SU-DHL-6 (cell line): ENCODE results near the gene ULK3.

Experiments
- EZH2phosphoT487 ChIP-seq: fragments of 200-600 bp; sonication (generic), shearing (Covaris generic); conservative IDR thresholded peaks from 2 replicates; pipeline ENCODE4 v1.6.1; 2018; ENCODE audit warnings: mild to moderate bottlenecking, antibody characterized with exemption, low read length, moderate library complexity, mixed read lengths
- TF ChIP-seq, protein P1 (sequence below): fragments of 200-600 bp; sonication (generic); IDR thresholded peaks from one replicate; pipeline ENCODE4 v1.5.1; 2017; ENCODE audit warnings: antibody characterized with exemption, mild to moderate bottlenecking, low read length, moderate library complexity; ENCODE audit not compliant: insufficient read depth, poor library complexity, severe bottlenecking

DNA sequence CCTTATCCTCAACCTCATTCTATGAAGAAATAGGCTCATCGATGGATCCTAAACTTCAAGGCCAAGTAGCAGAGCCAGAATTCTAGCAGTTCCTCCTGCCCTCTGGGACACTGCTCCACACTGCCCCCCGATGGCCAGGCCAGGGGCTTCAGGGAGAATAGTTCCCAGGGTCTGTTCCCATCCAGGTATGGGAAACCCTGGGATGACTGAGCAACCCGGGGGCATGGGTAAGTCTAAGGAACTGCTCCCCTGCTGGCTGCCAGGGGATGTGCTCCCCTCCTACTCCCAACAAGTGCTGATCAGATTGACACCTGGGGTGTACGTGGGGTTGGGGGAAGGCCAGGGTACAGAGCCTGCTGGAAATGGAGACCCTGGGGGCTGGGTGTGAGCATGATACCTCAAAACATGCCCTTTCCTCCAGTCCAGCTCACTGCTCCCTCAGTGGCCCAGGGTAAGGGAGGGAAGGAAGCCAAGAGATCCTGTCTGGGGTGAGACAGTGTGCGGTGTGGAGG is 7.6 kb downstream of the ULK3 start:
- TF ChIP-seq, protein P1, sequence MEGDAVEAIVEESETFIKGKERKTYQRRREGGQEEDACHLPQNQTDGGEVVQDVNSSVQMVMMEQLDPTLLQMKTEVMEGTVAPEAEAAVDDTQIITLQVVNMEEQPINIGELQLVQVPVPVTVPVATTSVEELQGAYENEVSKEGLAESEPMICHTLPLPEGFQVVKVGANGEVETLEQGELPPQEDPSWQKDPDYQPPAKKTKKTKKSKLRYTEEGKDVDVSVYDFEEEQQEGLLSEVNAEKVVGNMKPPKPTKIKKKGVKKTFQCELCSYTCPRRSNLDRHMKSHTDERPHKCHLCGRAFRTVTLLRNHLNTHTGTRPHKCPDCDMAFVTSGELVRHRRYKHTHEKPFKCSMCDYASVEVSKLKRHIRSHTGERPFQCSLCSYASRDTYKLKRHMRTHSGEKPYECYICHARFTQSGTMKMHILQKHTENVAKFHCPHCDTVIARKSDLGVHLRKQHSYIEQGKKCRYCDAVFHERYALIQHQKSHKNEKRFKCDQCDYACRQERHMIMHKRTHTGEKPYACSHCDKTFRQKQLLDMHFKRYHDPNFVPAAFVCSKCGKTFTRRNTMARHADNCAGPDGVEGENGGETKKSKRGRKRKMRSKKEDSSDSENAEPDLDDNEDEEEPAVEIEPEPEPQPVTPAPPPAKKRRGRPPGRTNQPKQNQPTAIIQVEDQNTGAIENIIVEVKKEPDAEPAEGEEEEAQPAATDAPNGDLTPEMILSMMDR = peak; percentile 92
- no peak for TF ChIP-seq EZH2phosphoT487
